ENCODE measurements around the gene ZBTB25.
"Not testable (repeated sequence)": the region's sequence is repeated elsewhere in the genome, so short reads cannot be mapped to it uniquely, and the experiment has no call there.

ZBTB25 gene

GRCh38 chr14:64503434-64504309, at the start of gene ZBTB25:
TSS of gene ZBTB25 (minus strand) at chr14:64503838. CDS start at chr14:64490533, 13,305 bp downstream.
- DNase-seq (ENCODE audit: low read depth), result peak; percentile 100

GRCh38 chr14:64550621-64551333, 47.1 kb upstream of the ZBTB25 start:
- no peak for DNase-seq (ENCODE audit: low read depth)

- no peak for DNase-seq (ENCODE audit: low read depth)
Observed at GRCh38 chr14:64549791-64550620, 46.4 kb upstream of the ZBTB25 start, which contains the start of gene PPP1R36. TSS of gene PPP1R36 (plus strand) at chr14:64549961. CDS start at chr14:64549998, 37 bp downstream.

GRCh38 chr14:64549016-64549415, 45.4 kb upstream of the ZBTB25 start:
- DNase-seq (ENCODE audit: low read depth), result no peak

GRCh38 chr14:64544607-64545312, 41.1 kb upstream of the ZBTB25 start:
- DNase-seq (ENCODE audit: low read depth), result no peak

- DNase-seq (ENCODE audit: low read depth), result no peak
Observed at GRCh38 chr14:64542836-64543201, 39.2 kb upstream of the ZBTB25 start.

- DNase-seq (ENCODE audit: low read depth), result no peak
Observed at GRCh38 chr14:64541972-64542835, 38.6 kb upstream of the ZBTB25 start.

GRCh38 chr14:64541261-64541971, 37.8 kb upstream of the ZBTB25 start:
- no peak for DNase-seq (ENCODE audit: low read depth)

GRCh38 chr14:64540208-64541202, 36.9 kb upstream of the ZBTB25 start, which contains the start of gene HSPA2:
TSS of gene HSPA2 (plus strand) at chr14:64540741. CDS start at chr14:64540850, 109 bp downstream.
- DNase-seq (ENCODE audit: low read depth), result peak; percentile 89

- DNase-seq (ENCODE audit: low read depth), result no peak
Observed at GRCh38 chr14:64536488-64537245, 33.0 kb upstream of the ZBTB25 start.

- no peak for DNase-seq (ENCODE audit: low read depth)
Observed at GRCh38 chr14:64531567-64531966, 27.9 kb upstream of the ZBTB25 start.

- DNase-seq (ENCODE audit: low read depth), result no peak
Observed at GRCh38 chr14:64525354-64525753, 21.7 kb upstream of the ZBTB25 start.

GRCh38 chr14:64522591-64523355, 19.1 kb upstream of the ZBTB25 start:
- DNase-seq (ENCODE audit: low read depth), result no peak

- no peak for DNase-seq (ENCODE audit: low read depth)
Observed at GRCh38 chr14:64520699-64521098, 17.1 kb upstream of the ZBTB25 start.

- DNase-seq (ENCODE audit: low read depth), result no peak
Observed at GRCh38 chr14:64518229-64518628, 14.6 kb upstream of the ZBTB25 start.

- DNase-seq (ENCODE audit: low read depth), result not testable (repeated sequence)
Observed at GRCh38 chr14:64517667-64518066, 14.0 kb upstream of the ZBTB25 start.

GRCh38 chr14:64516969-64517368, 13.3 kb upstream of the ZBTB25 start:
- DNase-seq (ENCODE audit: low read depth), result no peak
